Subcutaneous abdominal adipose tissue (tissue), 5 donors: Measurements from ENCODE around the gene PIP4K2A.
"Not testable (repeated sequence)": the region's sequence is repeated elsewhere in the genome, so short reads cannot be mapped to it uniquely, and the experiment has no call there.

Experiments used
- H3K27ac ChIP-seq: one replicate; pipeline ENCODE4 v1.7.0; 2013; ENCODE audit warnings: low read depth, mild to moderate bottlenecking, inconsistent platforms, low read length, moderate library complexity
- H3K27me3 ChIP-seq, 5 donors: one replicate each; pipeline ENCODE4 v1.7.0; 2013; ENCODE audit warnings: low read length in 5 of 5, inconsistent platforms in 1 of 5; ENCODE audit not compliant: control insufficient read depth in 5 of 5, insufficient read depth in 4 of 5
- H3K36me3 ChIP-seq, 5 donors: one replicate each; pipeline ENCODE4 v1.7.0; 2013; ENCODE audit warnings: low read length in 5 of 5; ENCODE audit not compliant: control insufficient read depth in 5 of 5, insufficient read depth in 5 of 5
- H3K4me1 ChIP-seq, 5 donors: one replicate each; pipeline ENCODE4 v1.7.0; 2013; ENCODE audit warnings: low read length in 5 of 5, mild to moderate bottlenecking in 3 of 5, moderate library complexity in 1 of 5; ENCODE audit not compliant: control insufficient read depth in 5 of 5, insufficient read depth in 5 of 5
- H3K4me3 ChIP-seq, 5 donors: one replicate each; pipeline ENCODE4 v1.7.0; 2013; ENCODE audit warnings: low read length in 5 of 5, low read depth in 1 of 5
- H3K9ac ChIP-seq, 5 donors: one replicate each; pipeline ENCODE4 v1.7.0; 2013; ENCODE audit warnings: low read length in 5 of 5, mild to moderate bottlenecking in 4 of 5, moderate library complexity in 3 of 5
- H3K9me3 ChIP-seq, 5 donors: one replicate each; pipeline ENCODE4 v1.7.0; 2013; ENCODE audit warnings: low read length in 5 of 5; ENCODE audit not compliant: control insufficient read depth in 5 of 5
- donor health status: healthy.
- donor health status: healthy.
- donor health status: healthy.
- donor health status: healthy.
- donor health status: healthy.

Gene PIP4K2A

DNA sequence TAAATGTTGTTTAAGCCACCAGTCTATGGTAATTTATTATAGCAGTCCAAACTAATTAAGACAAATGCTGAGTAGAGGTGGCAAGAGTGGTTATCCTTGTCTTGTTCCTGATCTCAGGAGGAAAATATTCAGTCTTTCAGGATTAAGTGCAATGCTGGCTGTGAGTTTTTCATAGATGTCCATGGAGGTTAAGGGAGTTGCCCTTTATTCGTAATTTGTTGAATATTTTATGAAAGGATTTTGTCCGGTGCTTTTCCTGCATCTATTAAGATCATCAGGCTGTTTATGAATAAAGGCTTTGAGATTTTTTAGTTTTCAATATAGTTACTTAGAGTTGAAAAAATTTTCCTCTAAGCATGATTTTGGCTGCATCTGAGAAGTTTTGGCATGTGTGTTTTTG is 186.9 kb downstream of the PIP4K2A start:
- H3K9me3 ChIP-seq: peaks cover 0 to 13% (median 0%) of the 10 kb centered on the region in 5 donors
- H3K36me3 ChIP-seq: no peaks in the 10 kb centered on the region
- no peak overlapping the region for H3K4me3 ChIP-seq
- no peaks in the 10 kb centered on the region for H3K4me1 ChIP-seq
- no peaks in the 10 kb centered on the region for H3K27me3 ChIP-seq
- H3K9ac ChIP-seq: no peak overlapping the region
- H3K27ac ChIP-seq: no peak overlapping the region

DNA sequence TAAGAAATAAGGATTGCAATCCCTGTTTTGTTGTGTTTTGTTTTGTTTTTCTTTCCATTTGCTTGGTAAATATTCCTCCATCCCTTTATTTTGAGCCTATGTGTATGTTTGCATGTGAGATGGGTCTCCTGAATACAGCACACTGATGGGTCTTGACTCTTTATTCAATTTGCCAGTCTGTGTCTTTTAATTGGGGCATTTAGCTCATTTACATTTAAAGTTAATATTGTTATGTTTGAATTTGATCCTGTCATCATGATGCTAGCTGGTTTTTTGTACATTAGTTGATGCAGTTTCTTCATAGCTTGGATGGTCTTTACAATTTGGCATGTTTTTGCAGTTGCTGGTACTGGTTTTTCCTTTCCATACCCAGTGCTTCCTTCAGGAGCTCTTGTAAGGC is 190.0 kb downstream of the PIP4K2A start:
- not testable (repeated sequence) for H3K4me3 ChIP-seq, H3K27me3 ChIP-seq, H3K9ac ChIP-seq, H3K36me3 ChIP-seq, H3K4me1 ChIP-seq, H3K27ac ChIP-seq
- H3K9me3 ChIP-seq: peaks cover 0 to 13% (median 0%) of the 10 kb centered on the region in 5 donors

DNA sequence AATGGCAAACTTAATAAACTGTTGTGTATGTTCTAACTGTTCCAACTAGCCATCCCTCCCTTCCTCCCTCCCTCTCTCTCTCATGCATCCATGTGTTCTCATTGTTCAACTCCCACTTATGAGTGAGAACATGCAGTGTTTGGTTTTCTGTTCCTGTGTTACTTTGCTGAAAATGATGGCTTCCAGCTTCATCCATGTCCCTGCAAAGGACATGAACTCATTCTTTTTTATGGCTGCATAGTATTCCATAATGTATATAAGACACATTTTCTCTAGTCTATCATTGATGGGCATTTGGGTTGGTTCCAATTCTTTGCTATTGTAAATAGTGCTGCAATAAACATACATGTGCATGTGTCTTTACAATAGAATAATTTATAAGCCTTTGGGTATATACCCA is 193.7 kb downstream of the PIP4K2A start:
- not testable (repeated sequence) for H3K9ac ChIP-seq, H3K4me1 ChIP-seq, H3K4me3 ChIP-seq, H3K27me3 ChIP-seq, H3K36me3 ChIP-seq, H3K9me3 ChIP-seq, H3K27ac ChIP-seq

DNA sequence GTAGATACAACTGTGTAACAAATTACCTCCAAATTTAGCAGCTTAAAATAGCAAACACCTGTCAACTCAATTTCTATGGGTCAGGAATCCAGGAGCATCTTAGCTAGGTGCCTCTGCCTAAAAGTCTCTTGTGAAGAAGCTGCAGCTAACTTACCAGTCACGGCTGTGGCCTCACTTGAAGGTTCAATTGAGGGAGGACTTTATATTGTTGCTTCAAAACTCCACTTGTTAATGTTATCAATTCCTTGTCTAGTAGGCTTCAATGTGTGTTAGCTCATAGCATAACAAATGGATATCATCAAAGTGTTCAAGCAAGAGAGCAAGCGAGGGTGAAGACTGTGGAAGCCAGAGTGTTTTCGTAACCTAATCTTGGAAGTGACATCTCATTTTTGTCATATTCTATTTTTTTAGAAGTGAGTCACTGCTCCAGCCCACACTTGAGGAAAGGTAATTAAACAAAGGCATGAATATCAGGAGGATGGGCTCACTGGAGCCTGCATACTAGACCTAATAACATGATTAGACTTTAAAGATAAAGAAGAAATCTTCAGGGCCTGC is 196.1 kb downstream of the PIP4K2A start:
- peaks cover 0 to 3% (median 0%) of the 10 kb centered on the region in 5 donors for H3K9me3 ChIP-seq
- no peak overlapping the region for H3K9ac ChIP-seq
- no peak overlapping the region for H3K27ac ChIP-seq
- no peak overlapping the region for H3K4me3 ChIP-seq
- H3K36me3 ChIP-seq: no peaks in the 10 kb centered on the region
- H3K4me1 ChIP-seq: no peaks in the 10 kb centered on the region
- H3K27me3 ChIP-seq: peaks cover 0 to 10% (median 0%) of the 10 kb centered on the region in 5 donors

DNA sequence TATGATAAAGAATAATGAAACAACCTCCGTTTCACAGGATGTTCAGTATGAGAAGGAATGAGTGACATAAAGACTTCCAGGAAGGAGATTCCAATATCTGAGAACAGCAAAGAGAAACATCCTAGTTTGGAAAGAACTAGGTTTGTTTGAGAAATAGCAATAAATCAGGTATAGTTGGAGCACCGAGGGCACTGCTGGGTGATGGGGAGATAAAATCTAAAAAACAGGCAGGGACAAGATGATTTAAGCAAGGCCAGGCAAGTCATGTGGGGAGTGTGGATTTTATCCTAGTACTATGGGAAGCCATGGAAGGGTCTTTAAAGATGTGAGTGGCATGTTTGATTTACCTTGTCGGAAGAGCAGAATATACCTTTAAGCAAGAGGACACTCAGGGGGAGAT is 199.4 kb downstream of the PIP4K2A start:
- peaks cover 0 to 10% (median 0%) of the 10 kb centered on the region in 5 donors for H3K27me3 ChIP-seq
- no peak overlapping the region for H3K9ac ChIP-seq
- H3K27ac ChIP-seq: no peak overlapping the region

DNA sequence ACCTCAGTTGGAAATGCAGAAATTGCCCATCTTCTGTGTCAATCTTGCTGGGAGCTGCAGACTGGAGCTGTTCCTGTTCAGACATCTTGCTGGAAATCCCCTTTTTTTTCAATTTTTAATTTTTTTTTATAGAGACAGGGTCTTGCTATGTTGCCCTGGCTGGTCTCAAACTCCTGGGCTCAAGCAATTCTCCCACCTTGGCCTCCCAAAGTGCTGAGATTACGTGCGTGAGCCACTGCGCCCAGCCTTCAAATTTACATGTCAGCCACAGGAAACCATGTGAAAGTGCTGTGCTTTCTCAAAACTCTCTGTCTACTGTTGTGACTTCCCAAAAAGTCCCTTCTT is 200.0 kb downstream of the PIP4K2A start:
- not testable (repeated sequence) for H3K9me3 ChIP-seq, H3K27ac ChIP-seq, H3K36me3 ChIP-seq, H3K27me3 ChIP-seq, H3K4me1 ChIP-seq, H3K9ac ChIP-seq, H3K4me3 ChIP-seq

More for the DNA sequence above, 199.4 kb downstream of the PIP4K2A start:
- Histone ChIP-seq H3K9me3 (no peaks in the 10 kb centered on the region), H3K4me1 (no peaks in the 10 kb centered on the region), H3K4me3 (no peak overlapping the region), H3K36me3 (no peaks in the 10 kb centered on the region)

DNA sequence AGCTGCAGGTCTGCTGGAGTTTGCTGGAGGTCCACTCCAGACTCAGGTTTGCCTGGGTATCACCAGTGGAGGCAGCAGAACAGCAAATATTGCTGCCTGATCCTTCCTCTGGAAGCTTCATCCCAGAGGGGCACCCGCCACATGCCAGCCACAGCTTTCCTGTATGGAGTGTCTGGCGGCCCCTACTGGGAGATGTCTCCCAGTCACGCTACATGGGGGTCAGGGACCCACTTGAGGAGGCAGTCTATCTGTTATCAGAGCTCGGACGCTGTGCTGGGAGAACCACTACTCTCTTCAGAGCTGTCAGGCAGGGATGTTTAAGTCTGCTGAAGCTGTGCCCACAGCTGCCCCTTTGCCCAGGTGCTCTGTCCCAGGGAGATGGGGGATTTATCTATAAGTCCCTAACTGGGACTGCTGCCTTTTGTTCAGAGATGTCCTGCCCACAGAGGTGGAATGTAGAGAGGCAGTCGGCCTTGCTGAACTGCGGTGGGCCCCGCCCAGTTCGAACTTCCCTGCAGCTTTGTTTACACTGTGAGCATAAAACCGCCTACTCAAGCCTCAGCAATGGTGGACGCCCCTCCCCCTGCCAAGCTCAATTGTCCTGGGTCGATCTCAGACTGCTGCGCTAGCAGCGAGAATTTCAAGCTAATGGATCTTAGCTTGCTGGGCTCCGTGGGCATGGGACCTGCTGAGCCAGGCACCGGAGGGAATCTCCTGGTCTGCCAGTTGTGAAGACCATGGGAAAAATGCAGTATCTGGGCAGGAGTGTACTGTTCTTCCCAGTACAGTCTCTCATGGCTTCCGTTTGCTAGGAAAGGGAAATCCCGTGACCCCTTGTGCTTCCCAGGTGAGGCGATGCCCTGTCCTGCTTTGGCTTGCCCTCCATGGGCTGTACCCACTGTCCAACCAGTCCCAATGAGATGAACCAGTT is 200.6 kb downstream of the PIP4K2A start:
- not testable (repeated sequence) for H3K4me3 ChIP-seq, H3K36me3 ChIP-seq, H3K9me3 ChIP-seq, H3K4me1 ChIP-seq, H3K27ac ChIP-seq, H3K9ac ChIP-seq, H3K27me3 ChIP-seq

DNA sequence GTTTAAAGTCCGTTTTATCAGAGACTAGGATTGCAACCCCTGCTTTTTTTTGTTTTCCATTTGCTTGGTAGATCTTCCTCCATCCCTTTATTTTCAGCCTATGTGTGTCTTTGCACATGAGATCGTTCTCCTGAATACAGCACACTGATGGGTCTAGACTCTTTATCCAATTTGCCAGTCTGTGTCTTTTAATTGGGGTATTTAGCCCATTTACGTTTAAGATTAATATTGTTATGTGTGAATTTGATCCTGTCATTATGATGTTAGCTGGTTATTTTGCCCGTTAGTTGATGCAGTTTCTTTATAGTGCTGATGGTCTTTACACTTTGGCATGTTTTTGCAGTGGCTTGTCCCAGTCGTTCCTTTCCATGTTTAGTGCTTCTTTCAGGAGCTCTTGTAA is 202.4 kb downstream of the PIP4K2A start:
- H3K9me3 ChIP-seq, H3K4me1 ChIP-seq, H3K27ac ChIP-seq, H3K4me3 ChIP-seq, H3K27me3 ChIP-seq, H3K36me3 ChIP-seq, H3K9ac ChIP-seq: not testable (repeated sequence)

DNA sequence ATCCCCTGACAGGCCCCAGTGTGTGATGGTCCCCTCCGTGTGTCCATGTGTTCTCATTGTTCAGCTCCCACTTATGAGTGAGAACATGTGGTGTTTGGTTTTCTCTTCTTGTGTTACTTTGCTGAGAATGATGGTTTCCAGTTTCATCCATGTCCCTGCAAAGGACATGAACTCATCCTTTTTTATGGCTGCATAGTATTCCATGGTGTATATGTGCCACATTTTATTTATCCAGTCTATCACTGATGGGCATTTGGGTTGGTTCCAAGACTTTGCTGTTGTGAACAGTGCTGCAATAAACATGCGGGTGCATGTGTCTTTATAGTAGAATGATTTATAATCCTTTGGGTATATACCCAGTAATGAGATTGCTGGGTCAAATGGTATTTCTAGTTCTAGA is 206.2 kb downstream of the PIP4K2A start:
- H3K9me3 ChIP-seq, H3K27me3 ChIP-seq, H3K9ac ChIP-seq, H3K27ac ChIP-seq, H3K4me3 ChIP-seq, H3K4me1 ChIP-seq, H3K36me3 ChIP-seq: not testable (repeated sequence)

DNA sequence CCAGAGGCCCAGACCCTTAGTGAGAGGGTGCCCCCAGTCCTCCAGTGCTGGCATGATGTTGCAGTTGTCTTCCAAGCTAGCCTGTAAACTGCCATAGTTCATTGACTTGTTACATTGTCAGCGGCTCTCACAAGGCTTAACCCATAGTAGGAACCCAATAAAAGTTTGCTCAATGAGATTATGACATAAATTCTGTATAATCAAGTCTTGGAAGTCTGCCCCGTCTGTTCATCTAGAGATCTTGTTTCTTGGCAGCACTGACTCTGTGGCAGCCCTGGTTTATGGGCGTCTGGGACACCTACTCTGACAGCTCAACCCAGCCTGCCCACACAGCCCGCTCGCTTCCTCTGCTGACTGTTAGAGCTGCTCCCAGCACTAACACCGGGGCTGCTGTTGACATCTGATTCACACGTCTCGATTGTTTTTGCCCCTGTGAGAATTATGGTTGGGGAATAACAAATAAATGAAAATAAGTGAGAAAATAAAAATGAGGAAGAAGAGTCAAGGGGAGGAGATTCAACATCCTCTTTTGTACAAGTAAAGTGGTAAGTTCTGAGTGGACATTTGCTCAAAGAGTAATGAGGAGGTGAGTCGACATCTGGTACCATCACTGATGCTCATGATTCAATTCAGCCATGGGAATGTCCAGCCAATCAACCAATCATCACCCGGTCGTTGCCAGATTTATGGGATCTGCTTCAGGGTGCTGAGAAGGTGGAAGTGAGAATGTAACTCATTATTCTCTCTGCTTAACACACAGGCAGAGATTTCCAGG is 208.3 kb downstream of the PIP4K2A start:
- no peak overlapping the region for H3K4me3 ChIP-seq
- no peak overlapping the region for H3K27ac ChIP-seq
- no peaks in the 10 kb centered on the region for H3K36me3 ChIP-seq
- H3K9ac ChIP-seq: no peak overlapping the region
- H3K27me3 ChIP-seq: no peaks in the 10 kb centered on the region
- H3K9me3 ChIP-seq: no peaks in the 10 kb centered on the region
- no peaks in the 10 kb centered on the region for H3K4me1 ChIP-seq
